ENCODE results near the gene CXCR2. TPM values are rescaled to one million over a fixed set of nuclear protein-coding genes. Genes with fewer than 3 reads are reported as not detected.

CXCR2 gene
- total RNA-seq, 2 experiments from 2014 or later, result not detected

DNA sequence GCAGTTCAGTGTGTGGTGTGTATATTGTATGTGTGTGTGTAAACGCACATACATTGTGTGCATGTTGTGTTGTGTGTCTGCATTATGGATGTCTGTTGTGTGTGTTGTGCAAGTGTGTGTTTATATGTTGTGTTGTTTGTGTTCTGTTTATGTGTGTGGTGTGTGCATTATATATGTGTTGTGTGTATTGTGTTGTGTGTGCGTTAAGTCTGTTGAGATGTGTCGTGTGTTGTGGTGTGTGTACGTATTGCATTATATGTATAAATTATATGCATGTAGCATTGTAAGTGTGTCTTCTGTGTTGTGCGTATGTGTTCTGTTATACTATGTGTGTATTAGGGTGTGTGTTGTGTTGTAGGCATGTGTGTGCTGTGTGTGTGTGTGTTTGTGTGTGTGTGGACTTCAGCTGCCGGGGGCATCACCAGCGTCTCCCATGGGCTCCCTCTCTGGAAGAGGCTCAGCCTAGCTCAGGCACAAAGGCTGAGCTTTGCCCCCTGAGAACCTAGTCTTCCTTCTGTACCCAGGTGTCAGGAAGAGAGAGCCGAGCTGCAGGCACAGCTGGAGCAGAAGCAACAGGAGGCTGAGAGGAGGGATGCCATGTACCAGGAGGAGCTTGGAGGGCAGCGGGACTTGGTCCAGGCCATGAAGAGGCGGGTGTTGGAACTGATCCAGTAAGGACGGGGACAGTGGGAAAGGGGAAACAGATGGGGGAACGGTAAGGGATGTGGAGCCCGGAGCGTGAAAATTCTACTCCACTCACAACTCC is 43.1 kb upstream of the CXCR2 start:
- peaks cover 14% of the 10 kb centered on the region for H3K4me1 ChIP-seq (ENCODE audit: insufficient read depth, low read length, poor library complexity, severe bottlenecking)
- H2AFZ ChIP-seq (ENCODE audit: low read length), result no peak overlapping the region
- no peak for DNase-seq (ENCODE audit: low spot score)
- H3K9me2 ChIP-seq (ENCODE audit: insufficient read depth, low read length), result no peaks in the 10 kb centered on the region
- intact Hi-C loops (cut with micrococcal nuclease; ENCODE audit: unreplicated experiment), result no loop called here
- BruUV-seq (replicated peaks), result no TSS peak
- H4K20me1 ChIP-seq (ENCODE audit: insufficient read depth, low read length), result no peaks in the 10 kb centered on the region
- H3K4me2 ChIP-seq (ENCODE audit: low read length), result no peak overlapping the region
- ChIA-PET CTCF (ENCODE audit: unreplicated experiment) (no interaction called here), POLR2A (interaction anchor here (1.2 kb wide), 1 partner anchor 10 kb away, joined by 4 read pairs; no protein-coding TSS in a partner anchor)
- H3K27ac ChIP-seq (ENCODE audit: low read depth, low read length, poor library complexity, severe bottlenecking), result no peak overlapping the region
- no peaks in the 10 kb centered on the region for H3K36me3 ChIP-seq (ENCODE audit: insufficient read depth, low read length)
- 0 out of 2 replicates have a peak, but pooled peaks cover 6% of the 10 kb centered on the region for H3K9me3 ChIP-seq (ENCODE audit: low read length)
- no peaks in the 10 kb centered on the region for H3K79me2 ChIP-seq (ENCODE audit: insufficient read depth, low read depth, low read length)
- no peak overlapping the region for H3K4me3 ChIP-seq (ENCODE audit: low read depth, low read length, poor library complexity, severe bottlenecking)
- no peak for TF ChIP-seq EZH2phosphoT487 (IDR thresholded peaks at IDR 0.05; ENCODE audit: borderline replicate concordance, low read depth, low read length)
- TF ChIP-seq, protein P1, sequence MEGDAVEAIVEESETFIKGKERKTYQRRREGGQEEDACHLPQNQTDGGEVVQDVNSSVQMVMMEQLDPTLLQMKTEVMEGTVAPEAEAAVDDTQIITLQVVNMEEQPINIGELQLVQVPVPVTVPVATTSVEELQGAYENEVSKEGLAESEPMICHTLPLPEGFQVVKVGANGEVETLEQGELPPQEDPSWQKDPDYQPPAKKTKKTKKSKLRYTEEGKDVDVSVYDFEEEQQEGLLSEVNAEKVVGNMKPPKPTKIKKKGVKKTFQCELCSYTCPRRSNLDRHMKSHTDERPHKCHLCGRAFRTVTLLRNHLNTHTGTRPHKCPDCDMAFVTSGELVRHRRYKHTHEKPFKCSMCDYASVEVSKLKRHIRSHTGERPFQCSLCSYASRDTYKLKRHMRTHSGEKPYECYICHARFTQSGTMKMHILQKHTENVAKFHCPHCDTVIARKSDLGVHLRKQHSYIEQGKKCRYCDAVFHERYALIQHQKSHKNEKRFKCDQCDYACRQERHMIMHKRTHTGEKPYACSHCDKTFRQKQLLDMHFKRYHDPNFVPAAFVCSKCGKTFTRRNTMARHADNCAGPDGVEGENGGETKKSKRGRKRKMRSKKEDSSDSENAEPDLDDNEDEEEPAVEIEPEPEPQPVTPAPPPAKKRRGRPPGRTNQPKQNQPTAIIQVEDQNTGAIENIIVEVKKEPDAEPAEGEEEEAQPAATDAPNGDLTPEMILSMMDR (conservative IDR thresholded peaks at IDR 0.05; ENCODE audit: low read length), result no peak

DNA sequence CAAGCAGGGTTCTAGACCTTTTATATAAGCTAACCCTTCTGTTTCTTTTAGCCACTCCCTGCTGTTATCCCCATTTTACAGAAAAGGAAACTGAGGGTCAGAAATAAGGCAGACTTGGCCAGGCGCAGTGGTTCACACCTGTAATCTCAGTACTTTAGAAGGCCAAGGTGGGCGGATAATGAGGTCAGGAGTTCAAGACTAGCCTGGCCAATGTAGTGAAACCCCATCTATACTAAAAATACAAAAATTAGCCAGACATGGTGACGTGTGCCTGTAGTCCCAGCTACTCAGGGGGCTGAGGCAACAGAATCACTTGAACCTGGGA is 42.5 kb upstream of the CXCR2 start:
- CTCF ChIA-PET (ENCODE audit: unreplicated experiment), result no interaction called here

More for the DNA sequence above, 42.5 kb upstream of the CXCR2 start:
- no peak for DNase-seq (ENCODE audit: low spot score)
- Histone ChIP-seq H3K4me2 (ENCODE audit: low read length) (no peak overlapping the region), H3K27ac (ENCODE audit: low read depth, low read length, poor library complexity, severe bottlenecking) (no peak overlapping the region), H2AFZ (ENCODE audit: low read length) (no peak overlapping the region), H3K9me3 (ENCODE audit: low read length) (0 out of 2 replicates have a peak, but pooled peaks cover 6% of the 10 kb centered on the region), H3K9me2 (ENCODE audit: insufficient read depth, low read length) (no peaks in the 10 kb centered on the region), H3K4me1 (ENCODE audit: insufficient read depth, low read length, poor library complexity, severe bottlenecking) (peaks cover 14% of the 10 kb centered on the region), H3K79me2 (ENCODE audit: insufficient read depth, low read depth, low read length) (no peaks in the 10 kb centered on the region), H4K20me1 (ENCODE audit: insufficient read depth, low read length) (no peaks in the 10 kb centered on the region), H3K4me3 (ENCODE audit: low read depth, low read length, poor library complexity, severe bottlenecking) (no peak overlapping the region), H3K36me3 (ENCODE audit: insufficient read depth, low read length) (no peaks in the 10 kb centered on the region)
- POLR2A ChIA-PET, result no interaction called here
- no TSS peak for BruUV-seq (replicated peaks)
- intact Hi-C loops (cut with micrococcal nuclease; ENCODE audit: unreplicated experiment), result no loop called here
- TF ChIP-seq, protein P1 (conservative IDR thresholded peaks at IDR 0.05; ENCODE audit: low read length), result no peak
- no peak for TF ChIP-seq EZH2phosphoT487 (IDR thresholded peaks at IDR 0.05; ENCODE audit: borderline replicate concordance, low read depth, low read length)

Data from OCI-LY7 (cell line).